ENCODE measurements around the gene CERK.

Gene CERK

DNA sequence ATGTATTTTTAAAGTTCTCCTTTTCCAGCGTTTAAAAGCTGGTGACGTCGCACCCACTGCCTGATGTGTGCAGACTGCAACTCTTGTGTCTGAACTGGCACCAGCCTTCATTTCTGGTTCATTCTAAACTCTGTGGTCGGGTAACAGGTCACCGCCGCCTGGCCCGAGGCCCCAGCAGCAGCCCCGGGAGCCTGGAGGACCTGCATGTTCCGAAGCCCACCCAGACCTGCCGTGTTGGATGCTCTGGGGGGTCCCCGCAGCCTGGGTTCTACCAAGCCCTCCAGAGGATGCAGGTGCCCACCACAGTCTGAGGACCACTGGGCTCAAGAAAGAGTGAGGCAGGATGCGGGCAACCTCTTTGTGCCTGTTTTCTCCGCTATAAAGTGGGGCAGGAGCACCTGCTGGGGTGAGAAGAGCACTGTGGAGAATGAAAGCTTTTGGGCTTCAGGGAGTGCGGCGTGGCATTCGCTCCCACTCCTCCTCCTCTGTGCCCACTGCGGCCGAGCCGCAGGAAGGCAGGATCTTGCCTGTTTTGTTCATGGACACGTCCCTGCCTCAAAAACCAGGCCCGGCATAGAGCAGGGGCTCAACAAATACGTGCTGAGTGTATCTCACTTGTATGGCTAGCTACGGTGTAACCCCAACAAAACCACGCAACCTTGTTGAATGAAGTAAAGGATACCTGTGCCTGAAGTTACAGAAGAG lies 40.1 kb downstream of the CERK start:
- DNase-seq: no peak

DNA sequence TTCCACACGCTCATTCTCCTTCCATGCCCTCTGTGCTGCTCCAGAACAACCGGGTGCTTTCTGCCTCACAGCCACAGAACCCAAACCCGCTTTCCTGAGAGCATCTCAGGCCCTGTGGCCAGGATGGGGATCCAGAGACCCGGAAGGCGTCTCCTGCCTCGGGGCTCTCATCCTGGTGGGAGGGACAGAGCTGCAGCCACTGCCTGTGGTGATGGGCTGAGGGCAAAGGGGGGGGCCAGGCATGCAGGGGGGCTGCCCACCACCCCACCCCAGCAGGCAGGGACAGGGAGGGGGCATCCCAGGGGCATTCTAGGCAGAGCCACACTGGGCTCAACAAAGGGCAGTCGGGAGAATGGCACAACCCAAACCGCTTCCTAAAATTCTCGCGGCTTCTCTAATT lies 41.4 kb downstream of the CERK start:
- DNase-seq: no peak

DNA sequence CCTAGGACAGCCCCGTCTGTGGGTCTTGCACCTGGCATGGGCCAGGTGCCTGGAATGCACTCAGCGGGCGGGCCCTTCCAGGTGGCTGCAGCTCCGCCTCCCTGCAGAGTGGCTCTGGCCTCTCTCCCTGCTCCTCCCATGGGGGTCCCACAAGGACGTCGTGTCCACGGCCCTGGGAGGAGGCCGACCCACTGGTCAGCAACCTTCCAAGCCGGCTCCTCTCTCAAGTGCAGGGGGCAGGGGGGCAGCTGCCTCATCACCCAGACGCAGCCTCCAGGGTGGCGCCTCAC lies 41.9 kb downstream of the CERK start:
- no peak for DNase-seq

DNA sequence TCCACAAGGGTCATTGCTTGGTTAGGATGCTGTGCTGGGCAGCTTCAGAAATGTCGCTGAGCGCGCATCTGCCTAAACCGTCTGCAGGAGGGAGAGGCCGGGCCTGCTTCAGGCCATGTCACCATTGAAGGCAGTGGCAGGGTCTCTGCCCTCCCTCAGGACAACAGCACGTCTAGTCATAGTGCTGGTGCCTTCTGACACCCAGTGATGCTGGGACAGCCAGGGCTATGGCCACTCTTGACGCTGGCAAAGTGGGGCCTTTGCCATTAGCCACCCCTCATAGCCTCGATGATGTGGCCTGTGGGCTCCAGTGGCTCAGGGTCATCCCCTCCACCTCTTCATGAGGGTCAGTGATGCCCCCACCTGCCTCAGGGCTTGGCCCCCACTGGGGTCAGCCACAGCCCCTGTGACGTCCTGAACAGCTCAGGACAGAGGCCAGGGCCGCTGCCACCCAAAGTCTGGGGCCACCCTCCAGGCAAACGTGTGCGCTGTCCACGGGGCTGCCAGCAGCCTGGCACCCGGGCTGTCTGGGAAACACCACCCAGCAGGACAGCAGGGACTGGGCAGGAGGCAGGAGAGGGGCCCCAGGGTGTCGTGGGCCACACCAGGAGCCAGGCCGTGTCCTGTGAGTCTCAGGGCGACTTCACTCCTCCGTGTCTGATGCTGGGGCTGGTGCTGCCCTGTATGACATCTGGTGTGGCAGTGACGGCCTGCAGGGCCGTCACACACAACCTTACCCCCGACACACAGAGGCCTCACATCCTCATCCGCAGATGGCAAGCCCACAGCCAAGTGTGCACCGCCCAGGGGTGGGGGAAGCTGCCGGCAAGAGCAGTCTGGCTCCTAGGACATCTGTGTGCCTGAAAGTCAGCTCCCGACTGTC lies 42.5 kb downstream of the CERK start:
- DNase-seq: no peak

DNA sequence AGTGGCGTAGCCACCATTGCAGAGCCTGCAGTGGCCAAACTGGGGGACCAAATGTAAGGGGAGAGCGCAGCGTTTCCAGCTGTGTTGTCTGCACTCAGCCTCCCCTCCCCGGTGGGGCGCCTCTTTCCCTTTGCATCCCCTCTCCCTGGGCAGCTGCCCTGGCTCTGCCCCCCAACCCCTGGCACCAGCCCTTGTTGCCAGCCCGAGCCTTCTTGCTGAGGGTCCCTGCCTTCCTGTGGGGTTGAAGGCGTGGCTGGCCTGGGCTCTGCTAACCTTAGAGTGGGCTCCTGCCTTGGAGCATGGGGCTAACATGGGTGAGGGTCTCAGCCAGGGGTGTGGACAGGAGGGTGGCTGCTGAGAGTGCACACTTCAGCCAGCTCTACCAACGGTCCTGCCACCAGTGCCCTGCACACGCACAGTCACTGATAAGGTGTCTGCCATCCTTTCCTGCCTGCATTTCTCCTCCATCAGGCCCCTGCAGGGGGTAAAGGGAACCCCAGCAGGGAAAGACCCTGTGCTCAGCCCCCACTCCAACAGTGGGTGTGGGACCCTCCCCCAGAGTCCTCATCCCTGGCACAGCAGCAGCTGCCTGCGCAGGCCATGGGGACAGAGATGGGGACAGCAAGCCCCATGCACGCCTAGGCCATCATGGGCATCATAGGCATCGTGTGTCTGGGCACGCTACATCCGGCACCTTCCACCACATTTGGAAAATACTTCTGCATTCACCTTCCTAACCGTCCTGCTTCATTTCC lies 43.5 kb downstream of the CERK start:
- no peak for DNase-seq

DNA sequence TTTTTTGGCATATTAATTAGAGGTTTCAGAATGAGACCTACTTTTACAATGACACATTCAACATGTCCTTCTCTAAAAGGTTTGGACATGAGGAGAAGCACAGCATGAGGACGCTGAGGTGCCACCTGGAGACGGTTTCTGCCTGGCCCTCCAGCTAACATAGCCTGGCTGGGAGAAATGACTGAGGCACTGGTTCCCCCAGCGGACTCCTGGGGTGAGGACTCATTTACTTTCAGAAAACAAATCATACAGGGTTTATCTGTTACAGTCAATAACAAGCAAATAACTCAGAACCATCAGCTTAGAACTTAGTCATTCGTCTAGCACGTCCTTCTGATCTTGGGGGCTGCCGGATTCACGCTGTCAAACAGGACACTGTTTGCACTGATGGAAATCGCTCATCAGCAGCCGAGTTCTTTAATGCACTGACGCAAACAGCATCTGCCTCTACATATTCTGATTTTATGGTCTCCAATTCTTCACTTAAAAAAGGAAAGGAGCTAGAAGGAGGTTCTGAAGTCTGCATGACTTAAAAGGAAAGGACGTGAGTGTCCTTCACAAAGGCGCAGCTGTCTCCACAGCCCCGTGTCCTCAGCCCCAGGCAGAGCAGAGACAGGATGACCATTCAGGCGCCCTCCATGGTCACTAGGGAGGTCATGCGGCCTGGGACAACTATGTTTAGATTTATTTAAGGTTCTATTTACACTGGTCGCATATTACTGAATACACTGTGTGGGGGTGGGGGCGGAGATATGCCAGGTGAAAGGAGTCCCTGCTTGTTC lies 44.2 kb downstream of the CERK start:
- no peak for DNase-seq

DNA sequence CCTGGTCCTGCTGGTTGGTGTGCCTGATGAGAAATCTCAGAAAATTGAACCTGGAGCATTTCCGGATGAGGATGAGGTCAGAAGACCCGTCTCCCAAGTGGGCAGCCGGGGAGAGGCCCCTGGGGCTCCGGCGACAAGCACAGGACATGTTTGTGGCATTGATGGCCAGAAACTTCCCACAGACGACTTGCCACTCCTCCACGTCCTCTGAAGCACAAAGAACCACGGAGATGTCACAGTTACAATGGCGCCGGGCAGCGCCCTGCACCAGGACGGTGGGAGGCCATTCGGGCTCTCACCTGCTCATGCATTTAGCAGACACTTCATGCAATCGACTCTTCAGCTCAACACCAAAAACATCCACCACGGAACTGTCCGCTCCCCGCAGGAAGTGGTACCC lies 46.5 kb downstream of the CERK start:
- no peak for DNase-seq

DNA sequence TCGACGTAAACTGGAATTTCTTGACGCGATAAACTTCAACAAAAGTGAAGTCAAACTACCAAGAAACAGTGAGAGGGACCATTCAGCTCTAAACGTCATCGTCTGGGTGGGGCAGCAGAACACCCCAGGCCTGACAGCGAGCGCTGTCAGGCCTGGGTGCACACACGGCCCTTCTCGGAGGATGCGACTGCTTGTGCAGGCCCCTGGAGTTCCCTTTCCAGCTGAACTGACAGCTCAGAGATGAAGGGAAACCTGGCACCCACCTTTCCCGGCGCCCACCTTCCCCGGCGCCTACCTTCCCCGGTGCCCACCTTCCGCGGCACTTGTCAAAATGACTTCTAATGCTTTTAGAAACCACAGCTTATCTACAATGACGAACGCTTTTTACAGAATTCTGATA lies 47.9 kb downstream of the CERK start:
- no peak for DNase-seq

DNA sequence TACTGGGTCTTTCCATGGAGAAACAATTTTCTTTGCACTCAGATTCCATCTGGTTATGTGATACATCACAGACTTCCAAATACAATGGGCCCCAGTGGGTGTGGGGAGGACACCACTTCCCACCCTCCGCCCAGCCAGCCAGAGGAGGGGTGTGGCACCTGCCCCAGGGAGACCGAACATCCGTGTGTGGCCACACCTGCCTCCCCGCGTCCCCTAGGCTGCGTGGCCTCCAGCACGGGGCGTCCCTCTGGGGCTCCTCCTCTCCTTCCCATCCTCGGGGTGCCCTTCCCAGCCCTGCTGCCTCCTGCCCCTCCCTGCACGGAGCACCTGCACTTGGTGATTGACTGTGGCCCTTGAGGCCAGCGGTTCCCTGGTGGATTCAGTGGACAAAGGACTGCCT lies 49.1 kb downstream of the CERK start:
- no peak for DNase-seq

DNA sequence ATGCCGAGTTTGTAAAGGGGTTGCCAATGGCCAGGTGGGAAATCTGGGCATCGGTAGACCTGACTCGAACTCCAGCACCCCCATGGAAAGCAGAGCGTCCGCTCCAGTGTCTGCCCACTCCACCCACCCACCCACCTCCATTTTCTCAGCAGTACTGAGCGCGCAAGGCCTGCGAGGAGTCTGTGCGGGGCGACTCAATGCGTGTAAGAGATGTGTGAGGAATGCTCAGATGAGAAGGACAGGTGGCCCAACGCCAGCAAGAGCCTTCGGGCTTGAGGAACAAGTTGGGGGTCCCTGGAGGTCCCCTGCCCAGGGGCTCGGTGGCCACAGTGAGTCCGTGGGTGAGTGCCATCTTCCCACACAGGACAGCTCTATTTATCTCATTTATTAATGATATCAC lies 50.6 kb downstream of the CERK start:
- no peak for DNase-seq

DNA sequence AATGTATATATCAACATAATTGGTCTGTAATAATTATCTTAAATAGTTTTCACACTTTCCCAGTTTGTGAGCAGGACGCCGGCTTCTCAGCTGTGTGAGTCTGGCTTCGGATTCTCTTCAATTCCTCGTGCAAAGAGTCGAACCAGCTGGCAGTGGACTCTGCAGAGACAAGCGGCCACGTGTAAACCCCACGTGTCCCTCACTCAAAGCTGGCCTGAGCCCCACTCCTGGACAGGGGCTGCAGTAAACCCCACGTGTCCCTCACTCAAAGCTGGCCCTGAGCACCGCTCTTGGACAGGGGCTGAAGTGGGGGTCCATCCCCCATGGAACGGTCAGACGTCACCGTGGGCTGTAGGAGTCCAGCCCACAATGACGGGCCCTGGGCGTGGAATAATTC lies 51.0 kb downstream of the CERK start:
- no peak for DNase-seq

DNA sequence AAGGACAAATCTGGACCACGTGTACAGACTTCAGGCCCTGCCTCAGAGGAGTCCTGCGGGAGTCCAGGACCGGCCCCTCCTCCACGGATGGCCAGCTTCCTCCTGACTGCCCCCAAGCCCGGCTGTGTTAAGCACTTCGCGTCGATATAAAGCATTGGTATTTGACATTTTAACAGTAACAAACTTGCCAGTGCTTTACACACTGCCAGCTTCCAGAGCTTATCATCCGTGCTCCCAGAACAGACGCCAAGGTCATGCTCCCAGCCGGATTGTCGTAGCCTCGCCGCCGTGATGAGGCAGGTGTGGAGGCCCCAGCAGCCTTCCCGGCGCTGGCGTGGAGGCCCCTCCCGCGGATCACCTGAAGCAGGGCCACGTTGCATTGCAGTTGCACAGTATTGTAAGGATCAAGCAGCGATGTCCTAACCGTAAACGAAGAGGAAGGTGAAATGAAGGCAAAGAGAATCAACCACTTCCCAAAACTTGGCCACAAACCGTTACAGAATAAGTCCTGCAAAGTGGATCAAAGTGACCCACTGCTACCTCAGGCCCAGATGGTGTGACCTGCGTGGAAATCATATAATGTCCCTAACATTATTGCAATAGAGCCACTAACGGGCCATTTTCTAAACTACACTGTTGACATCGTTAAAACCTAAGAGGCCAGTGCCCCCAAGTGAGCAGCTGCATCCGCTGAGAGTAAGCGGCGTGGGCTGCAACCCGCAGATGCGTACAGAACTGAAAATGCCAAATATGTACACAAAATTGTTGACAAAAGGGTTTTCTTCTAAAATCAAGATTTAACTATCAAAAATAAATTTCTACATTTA lies 51.6 kb downstream of the CERK start:
- no peak for DNase-seq

DNA sequence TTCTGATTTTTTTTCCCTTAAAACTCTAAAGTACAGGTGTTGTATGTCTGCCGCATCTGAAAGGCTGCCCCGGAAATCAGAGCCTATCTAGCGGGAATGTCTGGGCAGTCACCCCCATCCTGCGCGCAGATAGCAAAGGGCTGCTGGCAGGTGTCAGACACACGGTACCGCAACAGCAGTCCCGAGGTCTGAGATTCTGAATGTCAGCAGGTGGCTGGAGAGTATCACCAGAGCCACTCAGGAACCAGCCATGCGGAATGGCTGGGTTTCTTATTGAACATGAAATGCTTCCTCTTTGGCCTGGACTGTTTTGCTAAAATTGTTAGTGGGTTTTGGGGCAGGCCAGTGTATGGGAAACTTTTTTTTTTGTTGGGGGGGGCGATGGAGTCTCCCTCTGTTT lies 53.3 kb downstream of the CERK start:
- no peak for DNase-seq

DNA sequence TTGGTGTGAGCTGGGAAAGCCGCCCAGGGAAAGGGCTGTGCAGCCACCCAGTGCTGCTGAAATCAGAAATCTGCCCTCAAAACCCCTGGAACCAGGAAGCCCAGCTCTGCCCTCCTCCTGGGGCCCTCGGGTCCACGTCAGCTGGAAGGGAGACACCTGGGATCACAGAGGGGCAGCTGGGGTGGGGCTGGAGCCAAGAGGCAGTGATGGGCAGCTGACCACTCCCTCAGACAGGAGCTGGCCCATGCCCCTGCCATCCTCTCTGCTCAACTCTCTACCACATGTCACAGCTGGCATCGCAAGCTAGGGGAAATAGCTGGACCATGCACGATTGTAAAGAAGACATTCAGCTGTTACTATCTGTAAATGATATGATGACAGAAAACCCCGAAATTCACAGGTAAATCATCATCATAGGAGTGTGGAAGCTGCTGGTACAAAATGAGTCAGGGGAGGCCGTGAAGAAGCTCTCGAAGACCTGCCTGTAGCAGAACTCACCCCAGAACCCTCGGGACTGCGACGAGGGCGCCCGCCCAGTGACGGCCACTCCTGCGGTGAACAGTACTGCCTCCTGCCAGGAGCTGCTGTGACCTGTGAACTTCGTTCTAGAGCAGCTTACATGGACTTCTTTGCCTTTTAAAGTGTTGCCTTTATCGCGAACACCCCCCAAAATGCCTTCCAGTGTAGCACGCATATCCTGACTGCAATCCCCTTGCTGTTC lies 55.9 kb downstream of the CERK start:
- DNase-seq: no peak

DNA sequence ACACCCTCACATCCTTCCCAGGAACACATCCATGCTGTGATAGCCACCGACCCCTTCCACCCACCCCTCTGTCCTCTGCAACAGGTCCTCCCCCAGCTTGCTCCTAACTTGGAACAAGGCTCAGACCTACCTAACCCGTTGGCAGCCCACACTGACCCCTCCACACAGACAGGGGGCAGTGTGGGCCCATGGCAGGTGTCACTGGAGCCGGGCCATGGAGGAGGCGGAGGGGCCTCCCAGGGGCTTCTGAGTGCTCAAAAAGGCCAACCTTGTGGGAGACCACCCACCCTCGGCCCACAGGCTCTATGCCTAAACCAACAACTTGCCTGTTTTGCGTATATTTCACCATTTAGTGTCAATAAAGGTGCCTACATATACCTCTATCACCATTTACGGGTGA lies 57.0 kb downstream of the CERK start:
- DNase-seq: no peak

DNA sequence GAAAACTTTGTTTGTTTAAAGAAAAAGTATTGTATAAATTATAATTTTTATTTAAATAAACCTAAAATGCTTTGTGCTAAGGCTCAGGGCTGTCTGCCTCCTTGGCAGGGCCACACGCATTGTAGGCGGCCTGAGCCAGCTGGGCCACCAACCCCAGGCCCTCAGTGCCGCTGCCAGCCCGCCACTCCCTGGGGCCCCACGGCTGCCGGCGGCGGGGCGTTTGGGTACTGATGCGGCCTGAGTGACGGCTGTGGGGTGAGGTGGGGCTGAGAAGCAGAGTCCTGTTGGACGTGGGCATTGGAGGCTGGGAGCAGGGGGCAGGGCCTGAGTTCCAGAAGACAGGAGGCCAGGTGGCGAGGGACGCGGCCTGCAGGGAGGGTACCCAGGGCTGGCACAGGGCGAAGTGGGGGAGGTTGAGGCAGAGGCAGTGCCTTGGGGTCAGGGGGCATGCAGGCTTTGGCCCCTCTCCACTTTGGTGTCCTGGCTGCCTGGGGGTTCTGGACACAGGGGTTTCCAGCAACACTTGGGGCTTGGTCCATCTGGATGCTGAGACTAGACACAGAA lies 58.3 kb downstream of the CERK start:
- no peak for DNase-seq

DNA sequence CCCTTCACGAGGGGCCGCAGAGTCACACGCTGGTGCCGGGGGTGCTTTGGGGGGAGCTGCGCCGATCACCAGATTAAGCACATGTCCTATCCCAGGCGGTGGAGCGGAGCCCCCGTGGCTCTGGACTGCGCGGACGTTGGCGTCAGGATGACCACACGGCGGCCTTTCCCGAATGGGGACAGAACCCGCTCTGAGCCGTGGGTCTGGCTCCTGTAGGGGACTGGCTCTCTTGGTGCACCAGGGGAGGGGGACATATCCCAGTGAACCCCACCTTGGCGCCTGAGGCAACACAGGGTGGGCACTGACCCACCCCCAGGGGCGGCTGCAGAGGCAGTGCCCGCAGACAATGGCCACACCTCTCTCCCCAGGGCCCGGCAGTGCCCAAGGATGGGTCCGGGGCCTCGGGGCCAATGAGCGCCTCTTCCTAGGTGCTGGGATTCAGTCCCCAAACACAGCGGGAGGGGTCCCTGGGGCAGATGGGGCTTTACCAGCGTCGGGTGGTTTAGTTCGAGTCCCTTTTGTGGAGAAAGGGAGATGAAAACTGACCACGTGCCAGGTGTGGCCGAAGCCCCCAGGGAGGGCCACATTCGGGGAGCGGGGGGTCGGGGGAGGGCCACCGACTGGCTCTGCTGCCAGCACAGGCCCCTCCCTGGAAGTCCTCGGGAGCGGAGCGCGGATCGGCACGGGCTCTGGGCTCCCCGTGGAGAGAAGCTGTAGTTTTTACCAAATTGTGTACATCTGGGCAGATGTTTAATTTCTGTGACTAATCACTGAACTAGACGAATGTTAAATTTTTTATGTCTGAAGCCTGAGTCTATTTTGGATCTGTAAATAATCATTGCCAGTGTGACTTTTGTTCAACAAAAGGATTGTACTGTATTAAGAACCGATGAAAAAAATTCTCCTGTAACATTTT lies 59.0 kb downstream of the CERK start:
- no peak for DNase-seq

DNA sequence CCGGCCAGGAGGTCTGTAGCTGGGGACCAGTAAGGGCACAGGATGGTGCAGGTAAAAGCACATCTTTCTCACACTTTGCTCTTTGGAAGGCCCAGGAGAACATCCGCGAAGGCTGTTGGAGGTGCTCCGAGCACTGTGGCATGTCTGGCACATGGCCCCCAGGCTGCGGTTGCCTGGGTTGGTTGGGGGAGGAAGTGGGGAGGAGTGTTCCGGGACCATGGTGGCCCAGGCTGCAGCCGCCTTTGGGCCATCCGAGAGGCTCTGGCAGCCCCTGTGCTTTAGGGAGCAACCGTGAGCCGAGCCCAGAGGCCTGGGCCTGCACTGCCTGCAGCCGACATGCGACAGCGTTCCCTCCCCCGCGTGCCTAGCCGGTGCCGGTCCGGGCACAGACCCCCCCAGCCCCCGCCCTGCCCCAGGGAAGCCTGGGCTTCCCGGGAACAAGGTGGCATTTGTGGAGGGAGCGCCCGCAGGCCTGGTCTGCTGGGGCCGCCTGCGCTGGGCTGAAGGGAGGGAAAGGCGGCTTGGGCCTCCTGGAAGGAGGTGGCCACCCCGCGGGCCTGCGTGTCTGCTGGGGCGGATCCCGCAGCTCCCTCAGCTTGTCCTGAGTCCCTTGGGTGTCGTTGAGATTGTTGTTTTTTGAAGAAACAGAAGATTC lies 59.9 kb downstream of the CERK start:
- DNase-seq: no peak

DNA sequence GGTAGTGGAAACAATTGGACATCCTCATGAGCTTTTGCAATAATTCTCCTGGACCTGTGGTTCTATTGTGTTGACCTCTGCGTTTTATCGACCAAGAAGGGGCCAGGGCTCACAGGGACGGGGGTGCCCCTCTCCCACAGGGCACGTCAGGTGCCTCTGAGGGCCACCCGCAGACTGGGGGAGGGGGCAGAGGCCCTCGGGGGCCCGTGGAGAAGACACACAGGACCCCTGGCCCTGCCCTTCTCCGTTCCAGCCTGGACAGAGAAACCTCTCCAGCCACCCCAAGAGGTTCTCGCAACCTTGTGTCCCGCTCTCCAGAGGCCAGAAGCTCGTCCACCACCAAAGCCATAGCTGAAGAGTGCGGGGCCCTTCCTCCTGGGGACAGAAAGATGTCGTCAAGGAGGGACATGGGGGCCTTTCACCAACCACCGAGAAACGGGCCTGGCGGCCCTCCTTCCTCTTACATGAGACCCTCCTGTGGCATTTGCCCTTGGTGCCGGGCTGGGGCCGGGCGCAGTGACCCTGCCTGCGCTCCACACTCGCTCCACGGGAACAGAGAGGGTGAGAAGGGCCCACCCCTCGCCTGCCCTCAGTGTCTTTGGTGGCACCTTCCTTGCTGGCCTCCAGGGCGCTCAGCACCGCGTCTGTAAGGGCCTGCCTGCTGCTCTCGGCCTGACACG lies 60.6 kb downstream of the CERK start:
- DNase-seq: no peak
